IPS DF 19.7 (cell line): Measurements from ENCODE around the gene KIR3DL3.
"Not testable (repeated sequence)": the region's sequence is repeated elsewhere in the genome, so short reads cannot be mapped to it uniquely, and the experiment has no call there.

ENCODE experiments used
- DNase-seq: peaks from one replicate; pipeline ENCODE4 v3.0.0-alpha.2; 2013; ENCODE audit warnings: low read depth, low spot score

The KIR3DL3 gene

GRCh38 chr19:54778896-54779295 lies 54.7 kb downstream of the KIR3DL3 start:
- DNase-seq: not testable (repeated sequence)

- DNase-seq: not testable (repeated sequence)
These were observed 58.7 kb downstream of the KIR3DL3 start for GRCh38 chr19:54782916-54783315.
